MM.1S (cell line): Measurements from ENCODE around the gene TMEM235.

Source experiments
- DNase-seq: peaks from one replicate; pipeline ENCODE4 v3.0.0-alpha.2; 2015
- H2AFZ ChIP-seq: fragments of 300-600 bp; sonication (generic); 2 replicates; pipeline ENCODE4 v1.6.0; 2016; ENCODE audit warnings: antibody characterized with exemption, low read length
- H3F3A ChIP-seq: fragments of 300-600 bp; sonication (generic); 2 replicates; pipeline ENCODE4 v1.6.1; 2016; ENCODE audit warnings: mild to moderate bottlenecking, antibody characterized with exemption, low read length, moderate library complexity, mixed read lengths; ENCODE audit not compliant: insufficient read depth
- H3K27ac ChIP-seq: fragments of 300-600 bp; sonication (generic); 2 replicates; pipeline ENCODE4 v1.5.1; 2016; ENCODE audit warnings: mild to moderate bottlenecking, low read length
- H3K27me3 ChIP-seq: fragments of 300-600 bp; sonication (generic); replicated peaks from 2 replicates; pipeline ENCODE4 v1.6.0; 2016; ENCODE audit warnings: low read length; ENCODE audit not compliant: insufficient read depth
- H3K36me3 ChIP-seq: fragments of 300-600 bp; sonication (generic); replicated peaks from 2 replicates; pipeline ENCODE4 v1.6.1; 2016; ENCODE audit warnings: mild to moderate bottlenecking, low read length, mixed read lengths; ENCODE audit not compliant: insufficient read depth
- H3K4me1 ChIP-seq: fragments of 300-600 bp; sonication (generic); 2 replicates; pipeline ENCODE4 v1.6.1; 2016; ENCODE audit warnings: low read length, mixed read lengths
- H3K4me2 ChIP-seq: fragments of 300-600 bp; sonication (generic); 2 replicates; pipeline ENCODE4 v1.6.0; 2016; ENCODE audit warnings: low read depth, low read length
- H3K4me3 ChIP-seq: fragments of 300-600 bp; sonication (generic); 2 replicates; pipeline ENCODE4 v1.5.1; 2016; ENCODE audit warnings: low read length, mixed read lengths
- H3K79me2 ChIP-seq: fragments of 300-600 bp; sonication (generic); 2 replicates; pipeline ENCODE4 v1.6.1; 2016; ENCODE audit warnings: mixed run types, low read length, mixed read lengths
- H3K9ac ChIP-seq: fragments of 300-600 bp; sonication (generic); 2 replicates; pipeline ENCODE4 v1.6.1; 2016; ENCODE audit warnings: low read length, mixed read lengths
- H3K9me2 ChIP-seq: fragments of 300-600 bp; sonication (generic); replicated peaks from 2 replicates; pipeline ENCODE4 v1.6.1; 2016; ENCODE audit warnings: mild to moderate bottlenecking, low read length, mixed read lengths; ENCODE audit not compliant: insufficient read depth
- H3K9me3 ChIP-seq: fragments of 300-600 bp; sonication (generic); replicated peaks from 2 replicates; pipeline ENCODE4 v1.6.1; 2016; ENCODE audit warnings: mild to moderate bottlenecking, low read length, mixed read lengths; ENCODE audit not compliant: insufficient read depth
- H4K20me1 ChIP-seq: fragments of 300-600 bp; sonication (generic); 2 replicates; pipeline ENCODE4 v1.6.1; 2016; ENCODE audit warnings: mild to moderate bottlenecking, low read length, moderate library complexity, mixed read lengths; ENCODE audit not compliant: insufficient read depth
- EZH2 ChIP-seq: fragments of 300-600 bp; sonication (generic); optimal IDR thresholded peaks from 2 replicates; pipeline ENCODE3; 2017; ENCODE audit warnings: low read depth, mild to moderate bottlenecking, antibody characterized with exemption, low read length, mixed read lengths
- EZH2phosphoT487 ChIP-seq: fragments of 300-600 bp; sonication (generic); IDR thresholded peaks from 2 replicates; pipeline ENCODE4 v1.6.1; 2018; ENCODE audit warnings: antibody characterized with exemption, low read length
- TF ChIP-seq, protein P1 (sequence below): fragments of 300-600 bp; sonication (generic); IDR thresholded peaks from 2 replicates; pipeline ENCODE4 v1.5.1; 2016; ENCODE audit warnings: antibody characterized with exemption, low read length, mixed read lengths

TMEM235 gene

DNA sequence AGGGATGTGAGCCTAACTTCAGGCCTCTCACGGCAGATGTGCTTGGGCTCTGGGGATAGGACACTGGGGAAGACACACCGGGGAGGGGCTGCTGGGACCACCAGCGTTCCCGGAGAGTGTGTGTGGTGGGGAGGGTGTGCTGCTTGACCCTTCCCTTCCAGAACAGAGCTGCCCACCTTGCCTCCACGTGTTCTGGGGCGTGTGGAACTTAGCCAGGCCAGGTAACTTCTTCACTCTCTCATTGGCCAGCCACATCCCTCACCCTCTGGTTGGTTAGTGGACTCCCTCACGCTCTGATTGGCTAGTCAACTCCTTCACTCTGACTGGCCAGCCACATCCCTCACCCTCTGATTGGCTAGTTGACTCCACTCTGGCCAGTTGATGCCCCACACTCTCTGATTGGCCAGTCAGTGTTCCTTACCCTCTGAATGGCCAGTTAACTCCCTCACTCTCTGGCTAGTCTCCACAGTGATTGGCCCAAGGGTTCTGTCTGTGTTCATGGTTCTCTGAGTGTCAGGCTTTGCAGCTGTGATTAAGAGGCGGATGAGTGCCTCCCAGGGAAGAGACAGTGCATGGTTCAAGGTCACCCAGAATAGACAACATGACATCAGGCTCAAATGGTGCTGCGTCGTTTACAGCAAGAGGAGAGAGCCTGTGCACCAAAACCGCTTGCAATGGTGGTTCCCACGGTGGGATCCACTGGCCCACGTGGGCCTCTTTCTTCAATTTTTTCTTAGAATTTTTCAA lies 10.0 kb downstream of the TMEM235 start:
- no peaks in the 10 kb centered on the region for H3K27me3 ChIP-seq
- H3K4me2 ChIP-seq: no peak overlapping the region
- no peaks in the 10 kb centered on the region for H3K79me2 ChIP-seq
- H3K9ac ChIP-seq: no peak overlapping the region
- no peak overlapping the region for H3K4me3 ChIP-seq
- H3K27ac ChIP-seq: no peak overlapping the region
- H3K4me1 ChIP-seq: 0 out of 2 replicates have a peak, but pooled peaks cover 5% of the 10 kb centered on the region
- DNase-seq: peak; percentile 31
- H4K20me1 ChIP-seq: no peaks in the 10 kb centered on the region
- H3F3A ChIP-seq: no peaks in the 10 kb centered on the region
- H2AFZ ChIP-seq: no peak overlapping the region
- H3K9me3 ChIP-seq: no peaks in the 10 kb centered on the region
- H3K9me2 ChIP-seq: no peaks in the 10 kb centered on the region
- H3K36me3 ChIP-seq: no peaks in the 10 kb centered on the region
- TF ChIP-seq EZH2phosphoT487 (no peak), EZH2 (no peak)
- TF ChIP-seq, protein P1, sequence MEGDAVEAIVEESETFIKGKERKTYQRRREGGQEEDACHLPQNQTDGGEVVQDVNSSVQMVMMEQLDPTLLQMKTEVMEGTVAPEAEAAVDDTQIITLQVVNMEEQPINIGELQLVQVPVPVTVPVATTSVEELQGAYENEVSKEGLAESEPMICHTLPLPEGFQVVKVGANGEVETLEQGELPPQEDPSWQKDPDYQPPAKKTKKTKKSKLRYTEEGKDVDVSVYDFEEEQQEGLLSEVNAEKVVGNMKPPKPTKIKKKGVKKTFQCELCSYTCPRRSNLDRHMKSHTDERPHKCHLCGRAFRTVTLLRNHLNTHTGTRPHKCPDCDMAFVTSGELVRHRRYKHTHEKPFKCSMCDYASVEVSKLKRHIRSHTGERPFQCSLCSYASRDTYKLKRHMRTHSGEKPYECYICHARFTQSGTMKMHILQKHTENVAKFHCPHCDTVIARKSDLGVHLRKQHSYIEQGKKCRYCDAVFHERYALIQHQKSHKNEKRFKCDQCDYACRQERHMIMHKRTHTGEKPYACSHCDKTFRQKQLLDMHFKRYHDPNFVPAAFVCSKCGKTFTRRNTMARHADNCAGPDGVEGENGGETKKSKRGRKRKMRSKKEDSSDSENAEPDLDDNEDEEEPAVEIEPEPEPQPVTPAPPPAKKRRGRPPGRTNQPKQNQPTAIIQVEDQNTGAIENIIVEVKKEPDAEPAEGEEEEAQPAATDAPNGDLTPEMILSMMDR: no peak

- Histone ChIP-seq H3K79me2 (no peaks in the 10 kb centered on the region), H3K27me3 (no peaks in the 10 kb centered on the region), H3K27ac (no peak overlapping the region), H3K36me3 (no peaks in the 10 kb centered on the region), H3K4me1 (0 out of 2 replicates have a peak, but pooled peaks cover 5% of the 10 kb centered on the region), H3K4me3 (no peak overlapping the region), H3K9me2 (no peaks in the 10 kb centered on the region), H3K4me2 (no peak overlapping the region), H3K9me3 (no peaks in the 10 kb centered on the region), H2AFZ (no peak overlapping the region), H4K20me1 (no peaks in the 10 kb centered on the region), H3F3A (no peaks in the 10 kb centered on the region), H3K9ac (no peak overlapping the region)
- no peak for DNase-seq
- TF ChIP-seq EZH2 (no peak), EZH2phosphoT487 (no peak)
- TF ChIP-seq, protein P1: no peak
Measured at GRCh38 chr17:78242024-78242742, 10.8 kb downstream of the TMEM235 start.

GRCh38 chr17:78247304-78247703 lies 15.9 kb downstream of the TMEM235 start:
- DNase-seq: no peak
- Histone ChIP-seq H3K36me3 (no peaks in the 10 kb centered on the region), H3F3A (peaks cover 14% of the 10 kb centered on the region), H4K20me1 (no peaks in the 10 kb centered on the region), H3K9me2 (no peaks in the 10 kb centered on the region), H3K79me2 (no peaks in the 10 kb centered on the region), H3K27me3 (no peaks in the 10 kb centered on the region), H3K9me3 (no peaks in the 10 kb centered on the region), H3K9ac (no peak overlapping the region), H3K27ac (no peak overlapping the region), H3K4me1 (peaks cover 24% of the 10 kb centered on the region), H3K4me3 (no peak overlapping the region), H2AFZ (no peak overlapping the region), H3K4me2 (no peak overlapping the region)
- TF ChIP-seq, protein P1: no peak
- TF ChIP-seq EZH2phosphoT487 (no peak), EZH2 (no peak)
